K562 (cell line): ENCODE measurements around the gene NUP210. TPM values are rescaled to one million over a fixed set of nuclear protein-coding genes. Genes with fewer than 3 reads are reported as not detected.

Experiments
- CUX1 ChIP-seq: fragments of 200-800 bp; sonication (Bioruptor generic); IDR thresholded peaks from 2 replicates; pipeline ENCODE4 v1.6.1; 2016; ENCODE audit warnings: missing genetic modification characterization, missing compliant biosample characterization
- MEIS2 ChIP-seq: fragments of 450-650 bp; IDR thresholded peaks from 2 replicates; pipeline ENCODE4 v1.6.1; 2014; ENCODE audit warnings: mild to moderate bottlenecking; ENCODE audit not compliant: partially characterized antibody
- MYBL2 ChIP-seq, 2 experiments: fragments of 450-650 bp in 1 of 2; sonication (generic) in 1 of 2; formaldehyde crosslinking in 1 of 2; IDR thresholded peaks; 2 replicates each; pipeline versions ENCODE4 v1.6.1 to v1.8.1; 2017 to 2022; ENCODE audit warnings: borderline replicate concordance in 1 of 2, inconsistent platforms in 1 of 2, low read depth in 1 of 2, mild to moderate bottlenecking in 1 of 2, missing genetic modification reagents in 1 of 2, moderate library complexity in 1 of 2
- PRMT5 ChIP-seq: sonication (generic); formaldehyde crosslinking; IDR thresholded peaks from 2 replicates; pipeline ENCODE4 v1.5.0; 2020; ENCODE audit warnings: missing genetic modification reagents
- TBP ChIP-seq: optimal IDR thresholded peaks from 2 replicates; pipeline ENCODE3; 2011; ENCODE audit warnings: low read depth, low read length, improper control_type of control experiment
- ZNF511 ChIP-seq: sonication (generic); formaldehyde crosslinking; IDR thresholded peaks from 2 replicates; pipeline ENCODE4 v1.8.0; 2022; ENCODE audit warnings: mild to moderate bottlenecking, missing genetic modification reagents
- ZNF592 ChIP-seq: fragments of 450-650 bp; IDR thresholded peaks from 2 replicates; pipeline ENCODE4 v1.6.1; 2017; ENCODE audit warnings: antibody characterized with exemption, mild to moderate bottlenecking
- polyA plus RNA-seq, 8 experiments: library from polyadenylated mRNA; depleted of rRNA in 4 of 8; stranded (reverse) in 5 of 8; unstranded in 3 of 8; fragments of >200 nt; fragmentation: Nextera tagmentation in 2 of 8; fragmentation: Illumina TruSeq in 1 of 8; extraction: Ambion mirVana in 2 of 8; extraction: Trizol in 1 of 8; gene quantifications; 2 replicates each; pipeline versions ENCODE4 v1.2.1 to v1.2.3, GENCODE V29; 2011 to 2014; ENCODE audit warnings: inconsistent platforms in 1 of 8, missing spikeins in 1 of 8
- total RNA-seq, 7 experiments: library from RNA; depleted of rRNA in 6 of 7; stranded (reverse); fragments of >200 nt in 6 of 7; fragmentation: Illumina TruSeq in 2 of 7; extraction: Trizol in 2 of 7; gene quantifications; 2 replicates each; pipeline versions ENCODE4 v1.2.1 to v1.2.3, GENCODE V29; 2011 to 2021; ENCODE audit warnings: low replicate concordance in 1 of 7

The NUP210 gene
- total and polyA plus RNA-seq, 9 of the 15 experiments (the other 6 are each of a cell fraction or from before 2014, with no cell fraction given), result 1.2 to 138 (median 44.0) TPM

- TF ChIP-seq ZNF592 (0 out of 2 replicates have a peak, but pooled peaks have one; percentile 3), MYBL2 (IDR thresholded peaks at IDR 0.05; ENCODE audit: low read depth) (no peak), MYBL2 (CRISPR knock-in tag; IDR thresholded peaks at IDR 0.05; ENCODE audit: borderline replicate concordance) (no peak), PRMT5 (CRISPR knock-in tag) (no peak), ZNF511 (peak; percentile 23; the same call in 1 of the 2 replicates), CUX1 (CRISPR knock-in tag) (0 out of 2 replicates have a peak, but pooled peaks have one; percentile 12), MEIS2 (peak; percentile 1), TBP (peak; percentile 62)
- TF ChIP-seq, all 486 proteins: peak for 68
Observed at GRCh38 chr3:13420045-13420830, at the start of gene NUP210 (continued).
